Eye (tissue), 1 donor: ENCODE results near the gene ANGPTL4.
"Not testable (repeated sequence)": the region's sequence is repeated elsewhere in the genome, so short reads cannot be mapped to it uniquely, and the experiment has no call there.

Experiments
- DNase-seq: peaks from one replicate; pipeline ENCODE4 v3.0.0-alpha.2; 2015

ANGPTL4 gene

GRCh38 chr19:8334458-8335342 lies 29.3 kb upstream of the ANGPTL4 start:
- DNase-seq: peak; percentile 80

GRCh38 chr19:8335343-8336071 lies 28.4 kb upstream of the ANGPTL4 start:
- DNase-seq: peak; percentile 15

GRCh38 chr19:8336072-8336569 lies 27.8 kb upstream of the ANGPTL4 start:
- no peak for DNase-seq

GRCh38 chr19:8336660-8337059 lies 27.3 kb upstream of the ANGPTL4 start:
- DNase-seq: no peak

GRCh38 chr19:8337728-8338127 lies 26.2 kb upstream of the ANGPTL4 start:
- DNase-seq: no peak

GRCh38 chr19:8338835-8339234 lies 25.1 kb upstream of the ANGPTL4 start:
- no peak for DNase-seq

- no peak for DNase-seq
These were observed 23.4 kb upstream of the ANGPTL4 start for GRCh38 chr19:8340341-8341096.

- not testable (repeated sequence) for DNase-seq
These were observed 22.5 kb upstream of the ANGPTL4 start for GRCh38 chr19:8341504-8341903.

GRCh38 chr19:8342316-8342683 lies 21.7 kb upstream of the ANGPTL4 start:
- DNase-seq: no peak

- DNase-seq: peak; percentile 93
These were observed 21.1 kb upstream of the ANGPTL4 start, which contains the start of gene KANK3 for GRCh38 chr19:8342684-8343482. Gene KANK3, minus strand, starts transcription at chr19:8343262. Its CDS starts 5,434 bp downstream, at chr19:8337828.

GRCh38 chr19:8343483-8343844 lies 20.5 kb upstream of the ANGPTL4 start:
- DNase-seq: no peak

- DNase-seq: not testable (repeated sequence)
These were observed 14.2 kb upstream of the ANGPTL4 start for GRCh38 chr19:8349629-8350372.

GRCh38 chr19:8352134-8352827 lies 11.7 kb upstream of the ANGPTL4 start:
- peak; percentile 33 for DNase-seq

GRCh38 chr19:8352845-8353244 lies 11.1 kb upstream of the ANGPTL4 start:
- peak; percentile 21 for DNase-seq

- DNase-seq: peak; percentile 18
These were observed 8.1 kb upstream of the ANGPTL4 start for GRCh38 chr19:8355631-8356402.

- no peak for DNase-seq
These were observed 6.9 kb upstream of the ANGPTL4 start for GRCh38 chr19:8357007-8357521.

- no peak for DNase-seq
These were observed 5.0 kb upstream of the ANGPTL4 start for GRCh38 chr19:8358948-8359347.

- DNase-seq: no peak
These were observed 3.8 kb upstream of the ANGPTL4 start for GRCh38 chr19:8360196-8360595.

- DNase-seq: peak; percentile 82
These were observed 1.8 kb upstream of the ANGPTL4 start for GRCh38 chr19:8361921-8362793.
